ENCODE data around the gene TMEM184C.

DNA sequence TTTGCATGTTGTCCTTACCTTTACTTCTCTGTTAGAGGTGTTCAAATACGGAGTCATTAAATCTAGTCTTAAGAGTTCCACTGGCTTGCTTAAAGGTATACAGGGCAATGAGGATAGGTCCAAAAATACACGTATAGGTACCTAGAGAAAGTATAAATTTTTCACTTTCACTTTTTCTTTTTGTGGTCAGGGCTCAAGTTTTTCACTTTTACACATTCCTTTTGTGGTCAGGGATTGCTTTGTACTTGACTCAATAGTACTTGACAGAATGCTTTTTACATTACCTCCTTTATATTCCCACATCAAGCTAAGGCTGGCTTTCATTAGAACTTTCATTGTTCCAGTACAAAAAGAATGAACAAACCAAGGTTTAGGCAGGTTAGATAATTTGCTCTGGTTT lies 21.7 kb downstream of the TMEM184C start:
- TF ChIP-seq EP300 (IDR thresholded peaks at IDR 0.05; ENCODE audit: borderline replicate concordance in 1 of 2, low read depth in 2 of 2, low read length in 2 of 2) (no peak), POLR2A (IDR thresholded peaks at IDR 0.05; ENCODE audit: control extremely low read depth in 1 of 2, low read depth in 2 of 2, low read length in 2 of 2) (no peak), POU5F1 (IDR thresholded peaks at IDR 0.05; ENCODE audit: low read depth, low read length) (no peak), SP1 (IDR thresholded peaks at IDR 0.05; ENCODE audit: low read depth, low read length) (no peak), YY1 (IDR thresholded peaks at IDR 0.05; ENCODE audit: low read depth, low read length) (no peak), CEBPB (IDR thresholded peaks at IDR 0.05; ENCODE audit: low read depth, low read length) (no peak)
- TF ChIP-seq, protein P1, sequence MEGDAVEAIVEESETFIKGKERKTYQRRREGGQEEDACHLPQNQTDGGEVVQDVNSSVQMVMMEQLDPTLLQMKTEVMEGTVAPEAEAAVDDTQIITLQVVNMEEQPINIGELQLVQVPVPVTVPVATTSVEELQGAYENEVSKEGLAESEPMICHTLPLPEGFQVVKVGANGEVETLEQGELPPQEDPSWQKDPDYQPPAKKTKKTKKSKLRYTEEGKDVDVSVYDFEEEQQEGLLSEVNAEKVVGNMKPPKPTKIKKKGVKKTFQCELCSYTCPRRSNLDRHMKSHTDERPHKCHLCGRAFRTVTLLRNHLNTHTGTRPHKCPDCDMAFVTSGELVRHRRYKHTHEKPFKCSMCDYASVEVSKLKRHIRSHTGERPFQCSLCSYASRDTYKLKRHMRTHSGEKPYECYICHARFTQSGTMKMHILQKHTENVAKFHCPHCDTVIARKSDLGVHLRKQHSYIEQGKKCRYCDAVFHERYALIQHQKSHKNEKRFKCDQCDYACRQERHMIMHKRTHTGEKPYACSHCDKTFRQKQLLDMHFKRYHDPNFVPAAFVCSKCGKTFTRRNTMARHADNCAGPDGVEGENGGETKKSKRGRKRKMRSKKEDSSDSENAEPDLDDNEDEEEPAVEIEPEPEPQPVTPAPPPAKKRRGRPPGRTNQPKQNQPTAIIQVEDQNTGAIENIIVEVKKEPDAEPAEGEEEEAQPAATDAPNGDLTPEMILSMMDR (IDR thresholded peaks at IDR 0.05; ENCODE audit: control extremely low read depth in 1 of 3, insufficient read depth in 1 of 3, low read depth in 1 of 3, low read length in 3 of 3) = no peak

Data from H1 (cell line).